GM19035 (cell line): ENCODE measurements around the gene VSIR.

Experiments used
- ATAC-seq: cut with Tn5 transposase; IDR thresholded peaks from one replicate; pipeline ENCODE4 v1.9.1; 2021; ENCODE audit not compliant: unreplicated experiment

The VSIR gene

GRCh38 chr10:71773221-71773971, at the start of gene VSIR:
TSS of gene VSIR (minus strand) at chr10:71773520. CDS start at chr10:71773439, 81 bp downstream.
- peak; percentile 48 for ATAC-seq

- ATAC-seq: no peak
These were observed 48.8 kb upstream of the VSIR start for GRCh38 chr10:71821909-71822763.

- ATAC-seq: no peak
These were observed 47.6 kb upstream of the VSIR start for GRCh38 chr10:71820966-71821365.

- no peak for ATAC-seq
These were observed 46.7 kb upstream of the VSIR start for GRCh38 chr10:71819985-71820384.

- no peak for ATAC-seq
These were observed 46.1 kb upstream of the VSIR start for GRCh38 chr10:71819441-71819861.

- no peak for ATAC-seq
These were observed 45.4 kb upstream of the VSIR start for GRCh38 chr10:71818674-71819260.

GRCh38 chr10:71817831-71818655, 44.7 kb upstream of the VSIR start:
- no peak for ATAC-seq

- no peak for ATAC-seq
These were observed 43.8 kb upstream of the VSIR start for GRCh38 chr10:71816936-71817618.

GRCh38 chr10:71816421-71816851, 43.1 kb upstream of the VSIR start:
- ATAC-seq: no peak

GRCh38 chr10:71815515-71816130, 42.3 kb upstream of the VSIR start:
- ATAC-seq: no peak

- no peak for ATAC-seq
These were observed 41.6 kb upstream of the VSIR start for GRCh38 chr10:71814922-71815411.

GRCh38 chr10:71812913-71813590, 39.7 kb upstream of the VSIR start:
- no peak for ATAC-seq

- ATAC-seq: peak; percentile 69
These were observed 38.9 kb upstream of the VSIR start for GRCh38 chr10:71812016-71812912.

GRCh38 chr10:71811351-71811750, 38.0 kb upstream of the VSIR start:
- no peak for ATAC-seq

GRCh38 chr10:71810048-71810750, 36.9 kb upstream of the VSIR start:
- no peak for ATAC-seq

GRCh38 chr10:71809628-71810027, 36.3 kb upstream of the VSIR start:
- ATAC-seq: no peak
